ENCODE measurements around the gene TPM1.

TPM1 gene

GRCh38 chr15:63069616-63070090, 27.1 kb downstream of the TPM1 start:
- Histone ChIP-seq H3K36me3 (peaks cover 62% of the 10 kb centered on the region), H3K4me1 (ENCODE audit: control insufficient read depth in 1 of 2, insufficient read depth in 1 of 2, low read depth in 1 of 2, low read length in 1 of 2) (no peaks in the 10 kb centered on the region), H3K27ac (no peak overlapping the region), H3K27me3 (peaks cover 7% of the 10 kb centered on the region), H3K9me3 (no peaks in the 10 kb centered on the region), H3K4me3 (ENCODE audit: low read depth in 1 of 2, low read length in 1 of 2) (no peak overlapping the region)
- no peak for TF ChIP-seq CTCF (IDR thresholded peaks at IDR 0.05)

GRCh38 chr15:63070681-63071129, 28.2 kb downstream of the TPM1 start:
- peaks cover 51% of the 10 kb centered on the region for H3K36me3 ChIP-seq
- no peaks in the 10 kb centered on the region for H3K9me3 ChIP-seq
- no peaks in the 10 kb centered on the region for H3K4me1 ChIP-seq (ENCODE audit: control insufficient read depth in 1 of 2, insufficient read depth in 1 of 2, low read depth in 1 of 2, low read length in 1 of 2)
- H3K27me3 ChIP-seq: peaks cover 7% of the 10 kb centered on the region
- no peak overlapping the region for H3K27ac ChIP-seq
- no peak for TF ChIP-seq CTCF (IDR thresholded peaks at IDR 0.05)
- H3K4me3 ChIP-seq (ENCODE audit: low read depth in 1 of 2, low read length in 1 of 2): no peak overlapping the region

- Histone ChIP-seq H3K4me1 (ENCODE audit: control insufficient read depth in 1 of 2, insufficient read depth in 1 of 2, low read depth in 1 of 2, low read length in 1 of 2) (no peaks in the 10 kb centered on the region), H3K27ac (no peak overlapping the region), H3K27me3 (peaks cover 7% of the 10 kb centered on the region), H3K9me3 (no peaks in the 10 kb centered on the region), H3K4me3 (ENCODE audit: low read depth in 1 of 2, low read length in 1 of 2) (no peak overlapping the region), H3K36me3 (peaks cover 44% of the 10 kb centered on the region)
- no peak for TF ChIP-seq CTCF (IDR thresholded peaks at IDR 0.05)
Measured at GRCh38 chr15:63071288-63071909, 28.9 kb downstream of the TPM1 start.

- Histone ChIP-seq H3K36me3 (peaks cover 41% of the 10 kb centered on the region), H3K4me1 (ENCODE audit: control insufficient read depth in 1 of 2, insufficient read depth in 1 of 2, low read depth in 1 of 2, low read length in 1 of 2) (no peaks in the 10 kb centered on the region), H3K27ac (no peak overlapping the region), H3K27me3 (peaks cover 7% of the 10 kb centered on the region), H3K9me3 (no peaks in the 10 kb centered on the region), H3K4me3 (ENCODE audit: low read depth in 1 of 2, low read length in 1 of 2) (no peak overlapping the region)
- TF ChIP-seq CTCF (IDR thresholded peaks at IDR 0.05): no peak
Measured at GRCh38 chr15:63072023-63072650, 29.6 kb downstream of the TPM1 start.

- Histone ChIP-seq H3K4me3 (ENCODE audit: low read depth in 1 of 2, low read length in 1 of 2) (no peak overlapping the region), H3K27ac (no peak overlapping the region), H3K4me1 (ENCODE audit: control insufficient read depth in 1 of 2, insufficient read depth in 1 of 2, low read depth in 1 of 2, low read length in 1 of 2) (no peaks in the 10 kb centered on the region), H3K27me3 (peaks cover 7% of the 10 kb centered on the region), H3K9me3 (no peaks in the 10 kb centered on the region), H3K36me3 (peaks cover 35% of the 10 kb centered on the region)
- no peak for TF ChIP-seq CTCF (IDR thresholded peaks at IDR 0.05)
Measured at GRCh38 chr15:63072809-63073277, 30.3 kb downstream of the TPM1 start.
